ENCODE measurements around the gene THNSL1.

Gene THNSL1

GRCh38 chr10:25036381-25036780, 20.0 kb downstream of the THNSL1 start:
- no peak for DNase-seq (ENCODE audit: low read depth)
- TF ChIP-seq, protein P1, sequence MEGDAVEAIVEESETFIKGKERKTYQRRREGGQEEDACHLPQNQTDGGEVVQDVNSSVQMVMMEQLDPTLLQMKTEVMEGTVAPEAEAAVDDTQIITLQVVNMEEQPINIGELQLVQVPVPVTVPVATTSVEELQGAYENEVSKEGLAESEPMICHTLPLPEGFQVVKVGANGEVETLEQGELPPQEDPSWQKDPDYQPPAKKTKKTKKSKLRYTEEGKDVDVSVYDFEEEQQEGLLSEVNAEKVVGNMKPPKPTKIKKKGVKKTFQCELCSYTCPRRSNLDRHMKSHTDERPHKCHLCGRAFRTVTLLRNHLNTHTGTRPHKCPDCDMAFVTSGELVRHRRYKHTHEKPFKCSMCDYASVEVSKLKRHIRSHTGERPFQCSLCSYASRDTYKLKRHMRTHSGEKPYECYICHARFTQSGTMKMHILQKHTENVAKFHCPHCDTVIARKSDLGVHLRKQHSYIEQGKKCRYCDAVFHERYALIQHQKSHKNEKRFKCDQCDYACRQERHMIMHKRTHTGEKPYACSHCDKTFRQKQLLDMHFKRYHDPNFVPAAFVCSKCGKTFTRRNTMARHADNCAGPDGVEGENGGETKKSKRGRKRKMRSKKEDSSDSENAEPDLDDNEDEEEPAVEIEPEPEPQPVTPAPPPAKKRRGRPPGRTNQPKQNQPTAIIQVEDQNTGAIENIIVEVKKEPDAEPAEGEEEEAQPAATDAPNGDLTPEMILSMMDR (IDR thresholded peaks at IDR 0.05; ENCODE audit: low read length, missing control alignments): no peak
- H3K4me3 ChIP-seq (replicated peaks; ENCODE audit: low read depth, low read length): no peak overlapping the region

DNA sequence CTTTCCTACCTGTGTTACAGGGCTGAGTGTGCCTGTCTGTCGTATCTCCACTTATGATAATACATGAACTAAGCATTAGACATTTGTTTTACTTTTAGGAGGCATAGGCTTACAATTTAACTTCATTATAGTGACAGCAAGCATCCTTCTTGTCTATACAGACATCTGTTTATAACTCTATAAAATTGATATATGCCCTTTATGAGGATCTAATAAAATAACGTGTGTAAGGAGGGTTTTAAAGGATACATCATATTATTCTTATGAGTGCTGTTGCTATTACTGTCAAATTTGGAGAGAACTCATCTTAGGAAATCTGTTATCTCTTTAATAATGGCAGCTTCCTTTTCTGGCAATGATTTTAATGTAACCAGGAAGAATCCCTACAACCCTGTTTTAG, 21.9 kb downstream of the THNSL1 start:
- no peak for DNase-seq (ENCODE audit: low read depth)
- TF ChIP-seq, protein P1 (IDR thresholded peaks at IDR 0.05; ENCODE audit: low read length, missing control alignments): no peak

GRCh38 chr10:25039531-25039930, 23.1 kb downstream of the THNSL1 start:
- no peak for DNase-seq (ENCODE audit: low read depth)
- H3K4me3 ChIP-seq (replicated peaks; ENCODE audit: low read depth, low read length): no peak overlapping the region
- TF ChIP-seq, protein P1 (IDR thresholded peaks at IDR 0.05; ENCODE audit: low read length, missing control alignments): no peak

More for the DNA sequence above, 21.9 kb downstream of the THNSL1 start:
- H3K4me3 ChIP-seq (replicated peaks; ENCODE audit: low read depth, low read length): no peak overlapping the region

DNA sequence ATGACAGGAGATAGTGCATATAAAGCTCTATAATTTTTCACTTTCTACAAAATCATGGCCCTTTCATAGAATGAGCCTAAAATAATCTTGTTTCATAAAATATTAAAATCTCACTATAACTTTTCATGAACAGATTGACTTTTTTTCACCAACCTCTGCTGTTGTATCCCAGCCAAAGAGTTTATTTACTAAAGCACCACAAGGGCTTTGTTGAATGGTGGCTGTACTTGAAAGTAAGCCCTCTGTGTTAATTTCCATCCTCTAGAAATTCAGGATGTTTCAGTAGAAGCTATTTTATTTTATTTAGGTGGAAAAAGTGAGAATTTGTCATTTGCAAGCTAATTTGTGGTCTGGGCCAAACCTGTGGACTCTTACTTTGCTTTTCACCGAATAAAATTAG, 30.2 kb downstream of the THNSL1 start:
- H3K4me3 ChIP-seq (replicated peaks; ENCODE audit: low read depth, low read length): no peak overlapping the region
- no peak for DNase-seq (ENCODE audit: low read depth)
- TF ChIP-seq, protein P1 (IDR thresholded peaks at IDR 0.05; ENCODE audit: low read length, missing control alignments): no peak

DNA sequence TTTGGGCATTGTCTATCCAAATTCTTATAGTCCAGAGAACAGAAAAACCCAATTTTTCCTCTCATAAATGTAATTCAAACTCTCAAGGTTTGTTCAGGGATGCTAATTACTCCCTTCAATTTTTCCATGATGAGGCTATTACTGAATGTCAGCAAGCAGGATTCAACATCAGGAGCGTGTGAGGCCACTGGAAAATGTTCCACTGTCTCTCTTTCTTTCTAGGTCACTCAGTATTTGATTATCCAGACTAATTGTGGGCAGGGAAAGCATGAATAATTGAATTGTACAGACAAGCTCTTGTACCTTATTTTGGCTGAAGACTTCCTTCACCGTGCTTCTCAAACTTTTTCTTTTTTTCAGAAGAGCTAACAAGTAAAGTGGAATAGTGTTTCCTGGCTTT, 30.7 kb downstream of the THNSL1 start:
- TF ChIP-seq, protein P1 (IDR thresholded peaks at IDR 0.05; ENCODE audit: low read length, missing control alignments): no peak
- no peak overlapping the region for H3K4me3 ChIP-seq (replicated peaks; ENCODE audit: low read depth, low read length)
- DNase-seq (ENCODE audit: low read depth): no peak

DNA sequence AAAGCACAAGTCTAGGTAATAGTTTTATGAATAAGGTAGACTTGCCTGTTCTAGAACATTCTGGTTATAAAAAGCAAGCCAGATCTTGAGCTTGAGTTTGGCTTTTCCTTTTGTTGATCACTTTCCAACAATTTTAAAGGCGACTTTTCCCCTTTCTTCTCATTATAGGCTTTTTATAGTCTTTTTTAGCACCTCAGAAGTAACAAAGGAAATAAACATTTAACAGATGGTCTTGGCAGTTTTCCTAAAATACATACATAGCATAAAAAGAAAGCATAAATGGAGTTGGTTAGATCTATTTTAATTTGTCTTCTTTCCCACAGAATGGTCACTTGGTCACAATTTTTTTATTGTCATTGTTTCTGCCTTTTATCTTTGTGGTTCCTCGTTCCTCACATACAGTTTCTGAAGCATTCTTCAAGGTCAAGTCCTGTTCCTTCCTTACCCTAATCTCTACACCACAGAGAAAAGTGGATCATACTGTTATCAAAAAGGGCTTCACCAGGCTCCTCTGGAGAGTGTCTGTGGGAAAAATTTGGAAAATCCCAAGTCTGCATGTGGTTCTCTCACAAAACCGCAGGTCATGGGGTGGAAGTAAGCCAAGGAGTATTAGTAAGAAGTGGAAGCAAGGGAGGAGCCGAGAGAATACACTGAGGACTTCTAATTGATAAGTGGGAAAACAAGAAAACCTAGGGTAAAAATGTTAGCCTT, 31.3 kb downstream of the THNSL1 start:
- H3K4me3 ChIP-seq (replicated peaks; ENCODE audit: low read depth, low read length): no peak overlapping the region
- TF ChIP-seq, protein P1 (IDR thresholded peaks at IDR 0.05; ENCODE audit: low read length, missing control alignments): no peak
- DNase-seq (ENCODE audit: low read depth): peak; percentile 88

GRCh38 chr10:25048450-25048849, 32.0 kb downstream of the THNSL1 start:
- TF ChIP-seq, protein P1 (IDR thresholded peaks at IDR 0.05; ENCODE audit: low read length, missing control alignments): no peak
- H3K4me3 ChIP-seq (replicated peaks; ENCODE audit: low read depth, low read length): no peak overlapping the region
- no peak for DNase-seq (ENCODE audit: low read depth)
